Osteocyte (in vitro differentiated cells): ENCODE data around the gene FAP. TPM values are rescaled to one million over a fixed set of nuclear protein-coding genes. Genes with fewer than 3 reads are reported as not detected.

Experiments used
- DNase-seq: peaks from one replicate; pipeline ENCODE4 v3.0.0; 2021; ENCODE audit warnings: mixed read lengths; ENCODE audit not compliant: unreplicated experiment; ENCODE audit errors: extremely low spot score
- H3K27ac Mint-ChIP-seq: one replicate; pipeline ENCODE4 v1.8.0; 2021; ENCODE audit warnings: mild to moderate bottlenecking, mixed read lengths; ENCODE audit not compliant: unreplicated experiment
- H3K27me3 Mint-ChIP-seq: one replicate; pipeline ENCODE4 v1.8.0; 2021; ENCODE audit warnings: mixed read lengths; ENCODE audit not compliant: unreplicated experiment
- H3K36me3 Mint-ChIP-seq: one replicate; pipeline ENCODE4 v1.8.0; 2021; ENCODE audit warnings: mixed read lengths; ENCODE audit not compliant: unreplicated experiment
- H3K4me1 Mint-ChIP-seq: one replicate; pipeline ENCODE4 v1.8.0; 2021; ENCODE audit warnings: mixed read lengths; ENCODE audit not compliant: unreplicated experiment
- H3K4me3 Mint-ChIP-seq: one replicate; pipeline ENCODE4 v1.8.0; 2021; ENCODE audit warnings: mild to moderate bottlenecking, moderate library complexity, mixed read lengths; ENCODE audit not compliant: unreplicated experiment
- H3K9me3 Mint-ChIP-seq: one replicate; pipeline ENCODE4 v1.8.0; 2021; ENCODE audit warnings: mixed read lengths; ENCODE audit not compliant: unreplicated experiment
- total RNA-seq: library from RNA; stranded (reverse); gene quantifications from 2 replicates; pipeline ENCODE4 v1.2.1, GENCODE V29; 2021
- TF ChIP-seq, protein P1 (sequence below): fragments of 200-600 bp; sonication (generic); IDR thresholded peaks from 2 replicates; pipeline ENCODE4 v1.5.0; 2021; ENCODE audit warnings: antibody characterized with exemption, mild to moderate bottlenecking, moderate library complexity

Gene FAP
- total RNA-seq, 1 donor from 2014 or later: 38.1 TPM

GRCh38 chr2:162258686-162259085 is 15.4 kb upstream of the FAP start:
- Mint-ChIP-seq H3K4me1 (peaks cover 19% of the 10 kb centered on the region), H3K36me3 (no peaks in the 10 kb centered on the region), H3K4me3 (no peak overlapping the region), H3K27me3 (no peaks in the 10 kb centered on the region), H3K27ac (no peak overlapping the region), H3K9me3 (no peaks in the 10 kb centered on the region)
- TF ChIP-seq, protein P1, sequence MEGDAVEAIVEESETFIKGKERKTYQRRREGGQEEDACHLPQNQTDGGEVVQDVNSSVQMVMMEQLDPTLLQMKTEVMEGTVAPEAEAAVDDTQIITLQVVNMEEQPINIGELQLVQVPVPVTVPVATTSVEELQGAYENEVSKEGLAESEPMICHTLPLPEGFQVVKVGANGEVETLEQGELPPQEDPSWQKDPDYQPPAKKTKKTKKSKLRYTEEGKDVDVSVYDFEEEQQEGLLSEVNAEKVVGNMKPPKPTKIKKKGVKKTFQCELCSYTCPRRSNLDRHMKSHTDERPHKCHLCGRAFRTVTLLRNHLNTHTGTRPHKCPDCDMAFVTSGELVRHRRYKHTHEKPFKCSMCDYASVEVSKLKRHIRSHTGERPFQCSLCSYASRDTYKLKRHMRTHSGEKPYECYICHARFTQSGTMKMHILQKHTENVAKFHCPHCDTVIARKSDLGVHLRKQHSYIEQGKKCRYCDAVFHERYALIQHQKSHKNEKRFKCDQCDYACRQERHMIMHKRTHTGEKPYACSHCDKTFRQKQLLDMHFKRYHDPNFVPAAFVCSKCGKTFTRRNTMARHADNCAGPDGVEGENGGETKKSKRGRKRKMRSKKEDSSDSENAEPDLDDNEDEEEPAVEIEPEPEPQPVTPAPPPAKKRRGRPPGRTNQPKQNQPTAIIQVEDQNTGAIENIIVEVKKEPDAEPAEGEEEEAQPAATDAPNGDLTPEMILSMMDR: no peak
- no peak for DNase-seq

DNA sequence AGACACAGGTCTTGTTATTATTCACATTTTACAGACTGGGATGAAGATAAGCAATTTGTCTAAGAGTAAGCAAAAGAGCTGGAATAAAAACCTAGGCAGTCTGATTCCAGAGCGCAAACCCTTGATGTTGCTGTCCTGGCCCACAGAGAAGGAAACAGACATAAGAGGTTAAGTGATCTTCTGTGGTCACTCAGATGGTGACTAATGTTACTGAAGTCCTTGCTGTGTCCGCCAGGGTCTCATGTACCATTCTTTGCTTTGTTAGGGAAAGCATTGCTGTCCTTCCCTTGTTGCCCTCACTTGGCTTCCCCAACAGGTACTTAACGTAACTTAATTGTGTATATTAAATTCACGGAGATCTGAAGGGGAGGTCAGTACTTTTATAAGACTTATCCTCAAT is 14.9 kb upstream of the FAP start:
- Mint-ChIP-seq H3K4me3 (no peak overlapping the region), H3K36me3 (no peaks in the 10 kb centered on the region), H3K9me3 (no peaks in the 10 kb centered on the region), H3K4me1 (peaks cover 19% of the 10 kb centered on the region), H3K27me3 (no peaks in the 10 kb centered on the region), H3K27ac (no peak overlapping the region)
- DNase-seq: no peak
- TF ChIP-seq, protein P1: no peak

DNA sequence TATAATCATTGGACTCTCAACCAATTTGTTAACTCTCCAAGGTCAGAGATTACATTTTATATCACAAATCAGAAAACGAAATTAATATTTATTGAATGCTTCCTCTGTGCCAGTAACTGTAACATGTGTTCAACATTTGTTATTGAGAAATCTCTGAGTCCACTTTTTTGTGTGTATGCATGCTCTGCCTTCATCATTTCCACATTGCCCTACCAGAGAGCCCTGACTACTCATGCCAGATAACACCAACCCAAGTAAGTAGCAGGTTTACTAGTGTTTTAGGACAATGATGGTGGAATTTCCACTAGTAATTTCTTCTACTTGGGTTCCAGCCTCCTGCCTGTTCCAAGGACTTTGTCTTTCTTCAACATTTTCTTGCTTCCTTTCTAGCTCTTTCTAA is 14.2 kb upstream of the FAP start:
- H3K4me1 Mint-ChIP-seq: peaks cover 19% of the 10 kb centered on the region
- H3K9me3 Mint-ChIP-seq: no peaks in the 10 kb centered on the region
- H3K36me3 Mint-ChIP-seq: no peaks in the 10 kb centered on the region
- TF ChIP-seq, protein P1: no peak
- no peak for DNase-seq
- no peak overlapping the region for H3K27ac Mint-ChIP-seq
- H3K4me3 Mint-ChIP-seq: no peak overlapping the region
- no peaks in the 10 kb centered on the region for H3K27me3 Mint-ChIP-seq

DNA sequence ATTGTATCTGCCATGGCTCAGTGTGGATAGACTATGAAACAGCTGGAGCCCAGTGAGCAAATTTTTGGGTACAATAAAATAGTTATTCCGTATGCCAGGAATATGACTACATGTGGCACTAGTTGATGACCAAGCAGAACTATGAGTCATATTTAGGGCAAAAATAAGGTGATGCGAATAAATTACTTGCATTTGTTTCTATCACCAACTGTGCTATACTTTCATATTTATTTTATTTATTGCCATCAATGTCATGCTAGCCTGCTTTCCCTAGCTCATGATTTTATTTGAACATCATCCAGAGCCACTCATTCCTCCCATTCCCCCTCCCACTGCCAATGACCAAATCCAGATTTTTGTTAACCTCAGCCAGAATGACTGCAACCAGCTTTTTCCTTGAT is 13.3 kb upstream of the FAP start:
- no peak for DNase-seq
- Mint-ChIP-seq H3K4me1 (peaks cover 15% of the 10 kb centered on the region), H3K36me3 (no peaks in the 10 kb centered on the region), H3K4me3 (no peak overlapping the region), H3K27me3 (no peaks in the 10 kb centered on the region), H3K27ac (no peak overlapping the region), H3K9me3 (no peaks in the 10 kb centered on the region)
- TF ChIP-seq, protein P1: no peak

DNA sequence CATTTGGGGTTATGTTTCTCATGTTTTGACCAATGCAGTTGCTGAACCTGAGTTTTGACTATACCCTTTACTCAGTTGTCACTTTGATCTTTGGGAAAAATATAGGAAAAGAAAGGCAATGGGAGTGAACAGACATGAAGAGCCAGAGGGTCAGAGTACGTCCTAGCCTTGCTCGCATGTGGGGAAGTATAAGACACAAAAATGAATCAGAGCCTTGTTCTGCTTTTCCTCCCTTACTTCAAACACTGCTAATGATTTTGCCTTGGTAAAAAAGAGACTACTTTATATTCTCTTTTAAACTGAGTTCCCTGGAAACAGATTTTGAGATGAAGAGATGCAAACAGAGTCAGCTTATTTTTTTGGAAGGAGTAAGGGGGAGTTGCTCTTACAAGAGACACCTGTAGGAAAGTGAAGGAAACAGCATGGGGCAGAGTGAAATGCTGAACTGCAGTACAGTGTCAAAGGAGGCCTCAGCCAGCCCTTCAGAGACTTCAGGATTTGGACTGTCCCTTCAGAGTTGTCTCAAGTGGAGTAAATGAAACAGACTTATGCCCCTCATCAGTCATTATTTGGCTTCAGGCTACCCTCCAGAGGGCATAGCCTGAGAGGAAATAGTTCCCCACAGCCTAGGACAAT is 11.1 kb upstream of the FAP start:
- Mint-ChIP-seq H3K9me3 (peaks cover 11% of the 10 kb centered on the region), H3K27me3 (no peaks in the 10 kb centered on the region), H3K36me3 (no peaks in the 10 kb centered on the region), H3K4me3 (no peak overlapping the region), H3K4me1 (peaks cover 5% of the 10 kb centered on the region), H3K27ac (no peak overlapping the region)
- no peak for DNase-seq
- TF ChIP-seq, protein P1: no peak
